Fibroblast of the aortic adventitia (primary cell): ENCODE data around the gene STK24. TPM values are rescaled to one million over a fixed set of nuclear protein-coding genes. Genes with fewer than 3 reads are reported as not detected.

Source experiments
- DNase-seq: peaks from one replicate; pipeline ENCODE4 v3.0.0-alpha.2; 2010; ENCODE audit warnings: low read depth
- H3K4me3 ChIP-seq: 2 replicates; pipeline ENCODE4 v1.5.1; 2011; ENCODE audit warnings: low read depth, mild to moderate bottlenecking, control low read depth, low read length, moderate library complexity
- total RNA-seq: library from RNA; depleted of rRNA; stranded (reverse); fragments of >200 nt; gene quantifications from 2 replicates; pipeline ENCODE4 v1.2.3, GENCODE V29; 2012; ENCODE audit warnings: low replicate concordance
- TF ChIP-seq, protein P1 (sequence below): IDR thresholded peaks from 2 replicates; pipeline ENCODE4 v1.5.1; 2011; ENCODE audit warnings: mild to moderate bottlenecking, low read length, control low read depth, inconsistent platforms; ENCODE audit not compliant: insufficient read depth

Gene STK24
- total RNA-seq, 1 donor = 64.0 TPM

DNA sequence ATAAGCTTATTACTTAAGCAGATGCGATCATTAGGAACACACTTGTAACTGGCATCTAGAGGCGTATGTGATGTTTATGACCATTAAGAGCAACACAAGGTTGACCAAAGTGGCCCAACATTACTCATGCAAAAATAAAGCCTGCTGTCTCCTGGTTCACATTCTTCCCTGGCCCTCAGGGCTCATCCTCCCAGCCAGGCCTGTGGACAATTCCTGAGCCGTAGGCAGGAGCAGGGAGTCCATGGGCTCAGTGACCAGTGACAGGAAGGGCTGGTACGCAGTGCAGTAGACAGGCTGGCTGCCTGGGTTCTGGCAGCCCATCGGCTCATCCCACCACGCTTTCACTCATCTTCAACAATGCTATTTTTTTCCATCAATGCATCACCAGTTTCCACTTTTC is 106.0 kb downstream of the STK24 start:
- DNase-seq = no peak
- TF ChIP-seq, protein P1, sequence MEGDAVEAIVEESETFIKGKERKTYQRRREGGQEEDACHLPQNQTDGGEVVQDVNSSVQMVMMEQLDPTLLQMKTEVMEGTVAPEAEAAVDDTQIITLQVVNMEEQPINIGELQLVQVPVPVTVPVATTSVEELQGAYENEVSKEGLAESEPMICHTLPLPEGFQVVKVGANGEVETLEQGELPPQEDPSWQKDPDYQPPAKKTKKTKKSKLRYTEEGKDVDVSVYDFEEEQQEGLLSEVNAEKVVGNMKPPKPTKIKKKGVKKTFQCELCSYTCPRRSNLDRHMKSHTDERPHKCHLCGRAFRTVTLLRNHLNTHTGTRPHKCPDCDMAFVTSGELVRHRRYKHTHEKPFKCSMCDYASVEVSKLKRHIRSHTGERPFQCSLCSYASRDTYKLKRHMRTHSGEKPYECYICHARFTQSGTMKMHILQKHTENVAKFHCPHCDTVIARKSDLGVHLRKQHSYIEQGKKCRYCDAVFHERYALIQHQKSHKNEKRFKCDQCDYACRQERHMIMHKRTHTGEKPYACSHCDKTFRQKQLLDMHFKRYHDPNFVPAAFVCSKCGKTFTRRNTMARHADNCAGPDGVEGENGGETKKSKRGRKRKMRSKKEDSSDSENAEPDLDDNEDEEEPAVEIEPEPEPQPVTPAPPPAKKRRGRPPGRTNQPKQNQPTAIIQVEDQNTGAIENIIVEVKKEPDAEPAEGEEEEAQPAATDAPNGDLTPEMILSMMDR = no peak
- no peak overlapping the region for H3K4me3 ChIP-seq

DNA sequence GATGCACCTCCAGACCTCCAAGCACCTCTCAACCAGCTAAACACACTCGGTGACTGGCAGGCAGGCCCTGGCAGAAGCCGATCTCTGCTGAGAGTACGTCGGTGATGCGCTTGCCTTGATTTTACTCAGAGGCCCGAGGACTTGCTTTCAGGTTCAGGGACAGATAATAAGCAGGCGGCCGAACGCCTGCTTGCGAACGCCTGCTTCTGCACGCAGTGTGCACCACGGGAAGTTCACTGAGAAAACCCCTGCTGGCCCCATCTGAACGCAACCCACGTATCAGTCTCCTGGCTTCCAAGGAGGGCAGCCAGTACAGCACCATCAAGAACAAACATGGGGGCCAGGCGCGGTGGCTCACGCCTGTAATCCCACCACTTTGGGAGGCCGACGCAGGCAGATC is 108.0 kb downstream of the STK24 start:
- no peak overlapping the region for H3K4me3 ChIP-seq
- no peak for DNase-seq
- TF ChIP-seq, protein P1 = no peak

DNA sequence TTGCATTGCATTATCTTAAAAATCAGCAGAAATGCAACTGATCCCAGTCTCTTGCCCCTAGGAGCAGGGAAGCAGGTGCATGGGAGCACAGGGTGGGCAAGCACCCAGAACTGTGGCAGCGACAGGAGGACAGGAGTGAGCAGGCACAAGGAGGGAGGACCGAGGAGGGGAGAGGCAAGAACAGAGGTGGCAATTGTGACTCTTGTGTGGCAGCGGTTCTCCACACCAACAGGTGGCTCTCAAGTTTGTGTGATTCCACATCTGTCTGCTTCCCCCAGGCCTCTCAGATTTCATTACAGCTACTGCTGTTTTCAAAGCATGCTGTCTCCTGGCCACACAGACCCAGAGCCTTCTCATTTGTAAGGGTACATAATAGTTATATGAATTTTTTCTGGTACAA is 108.5 kb downstream of the STK24 start:
- no peak for DNase-seq
- H3K4me3 ChIP-seq = no peak overlapping the region
- TF ChIP-seq, protein P1 = no peak

DNA sequence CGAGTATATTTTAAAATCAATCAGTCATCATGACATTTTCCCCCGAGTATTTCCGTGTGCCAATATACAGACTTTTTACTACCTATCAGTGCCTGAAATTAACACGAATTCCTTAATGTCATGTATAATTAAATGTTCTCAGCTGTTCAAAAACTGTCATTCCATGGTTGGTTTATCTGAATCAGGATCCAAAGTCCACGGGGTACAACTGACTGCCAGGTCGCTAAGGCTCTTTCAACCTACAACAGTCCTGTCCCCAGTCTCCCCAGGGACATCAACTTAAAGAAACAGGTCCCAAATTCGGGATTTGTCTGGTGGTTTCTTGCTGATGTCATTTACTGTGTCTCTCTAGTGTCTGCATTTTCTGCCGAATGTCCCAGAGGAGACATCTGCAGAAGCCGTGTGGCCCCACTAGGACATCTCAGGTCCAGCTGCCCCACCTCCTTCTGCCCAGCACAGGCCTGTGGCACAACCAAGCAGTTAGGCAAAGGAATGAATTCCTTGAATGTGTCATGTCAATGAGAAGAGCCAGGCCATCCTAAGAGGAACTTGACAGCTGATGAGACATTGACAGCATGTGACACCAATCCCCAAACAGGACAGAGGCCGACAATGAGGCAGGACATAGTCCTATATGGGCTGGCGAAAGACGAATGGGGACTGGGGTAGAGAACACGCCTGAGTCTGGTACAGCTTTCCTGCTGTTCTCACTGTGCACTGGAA is 109.5 kb downstream of the STK24 start:
- TF ChIP-seq, protein P1 = no peak
- no peak for DNase-seq
- no peak overlapping the region for H3K4me3 ChIP-seq

DNA sequence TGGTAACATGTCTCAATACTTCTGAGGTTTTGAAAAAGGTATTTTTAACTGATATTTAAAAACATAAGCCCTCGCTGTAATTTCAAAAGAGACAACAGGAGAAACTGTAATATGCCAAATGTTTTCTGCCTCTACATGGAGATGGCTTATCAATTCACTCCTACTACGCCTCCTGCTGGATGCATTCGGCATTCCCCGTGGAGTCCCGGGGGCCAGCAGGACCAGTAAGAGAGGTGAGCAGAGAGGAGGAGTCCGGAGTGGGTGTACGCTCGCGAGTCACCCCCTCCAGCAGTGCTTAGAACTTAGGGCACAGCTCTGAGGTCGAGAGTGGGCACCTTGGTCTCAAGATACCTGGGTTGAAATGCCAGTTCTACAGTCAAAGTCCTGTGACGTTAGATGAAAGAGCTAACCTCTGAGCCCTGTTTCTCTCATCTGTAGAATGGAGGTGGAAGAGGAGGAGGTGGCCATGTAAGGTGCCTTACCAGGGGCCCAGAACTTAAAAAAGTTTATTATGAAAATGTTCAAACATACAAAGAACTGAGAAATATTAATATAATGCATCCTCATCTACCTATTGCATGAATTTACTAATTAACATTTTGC is 110.2 kb downstream of the STK24 start:
- peak; percentile 45 for DNase-seq
- TF ChIP-seq, protein P1 = peak; percentile 71
- H3K4me3 ChIP-seq = no peak overlapping the region

DNA sequence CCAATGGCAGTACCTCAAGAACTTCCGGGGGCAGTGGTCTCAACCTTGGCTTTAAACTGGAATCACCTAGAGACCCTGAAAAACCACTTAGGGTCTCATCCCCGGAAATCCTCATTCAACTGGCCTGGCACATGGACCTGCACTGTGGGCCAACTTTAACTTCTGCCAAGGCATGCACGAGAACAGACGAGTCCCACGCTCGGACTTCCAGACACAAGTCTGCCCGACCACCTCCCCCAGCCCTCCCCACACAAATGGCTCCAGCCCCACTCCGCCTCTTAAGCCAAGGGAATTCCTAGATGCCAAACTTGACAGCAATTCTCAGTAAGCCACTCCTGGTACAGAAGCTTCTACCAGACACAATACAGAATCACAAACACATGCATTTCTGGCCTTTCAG is 114.0 kb downstream of the STK24 start:
- DNase-seq = no peak
- TF ChIP-seq, protein P1 = no peak
- no peak overlapping the region for H3K4me3 ChIP-seq
